HG02571 (cell line): ENCODE measurements around the gene SELENOH.

Source experiments
- ATAC-seq: cut with Tn5 transposase; IDR thresholded peaks from one replicate; pipeline ENCODE4 v1.9.1; 2021; ENCODE audit warnings: mild to moderate bottlenecking, moderate library complexity; ENCODE audit not compliant: unreplicated experiment

SELENOH gene

DNA sequence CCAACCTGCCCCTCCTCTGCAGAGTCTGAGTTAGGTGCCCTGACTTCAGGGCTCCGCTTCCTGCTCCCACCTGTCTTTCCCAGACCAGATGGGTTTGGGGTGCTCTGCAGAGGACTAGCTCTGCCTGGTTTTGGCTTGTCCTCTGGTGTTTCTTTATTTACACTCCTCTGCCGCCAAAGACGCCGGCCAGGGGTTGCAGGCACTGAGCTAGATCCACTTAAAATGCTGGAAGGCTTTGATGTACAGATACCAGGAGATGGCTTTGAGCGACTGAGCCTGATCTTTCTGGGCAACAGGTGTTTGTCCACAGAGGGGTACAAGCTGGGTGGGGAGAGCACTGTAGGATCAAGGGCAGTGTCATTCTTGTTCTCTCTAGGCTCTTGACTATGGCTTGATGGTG lies 3.9 kb downstream of the SELENOH start:
- ATAC-seq = no peak

GRCh38 chr11:57746920-57747319 lies 5.6 kb downstream of the SELENOH start:
- ATAC-seq = no peak

GRCh38 chr11:57751176-57751575 lies 9.9 kb downstream of the SELENOH start:
- no peak for ATAC-seq

- no peak for ATAC-seq
Measured at GRCh38 chr11:57751676-57752253, 10.5 kb downstream of the SELENOH start, which contains the start of gene BTBD18. TSS of gene BTBD18 (minus strand) at chr11:57751819. CDS start at chr11:57751188, 631 bp downstream.

DNA sequence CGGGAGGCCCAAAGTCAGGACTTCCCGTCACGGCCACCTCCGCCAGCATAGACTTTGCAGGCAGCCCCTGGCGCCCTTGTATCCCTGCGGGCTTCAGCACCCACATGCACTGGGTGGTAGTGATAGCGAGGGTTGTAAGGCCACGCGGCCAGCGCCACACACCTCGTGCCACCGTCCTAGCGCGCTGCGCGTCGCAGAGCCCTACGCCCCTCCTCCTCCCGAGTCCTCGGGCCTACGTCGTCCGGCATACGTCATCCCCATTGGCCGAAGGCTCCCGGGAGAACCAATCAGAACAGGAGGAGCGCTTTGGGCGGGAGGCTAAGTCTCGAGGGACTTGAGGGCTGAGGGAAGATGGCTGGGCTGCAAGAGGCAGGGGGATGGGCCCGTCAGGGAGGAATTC lies 11.7 kb downstream of the SELENOH start:
- ATAC-seq = no peak

- no peak for ATAC-seq
Measured at GRCh38 chr11:57758174-57758573, 16.9 kb downstream of the SELENOH start.

DNA sequence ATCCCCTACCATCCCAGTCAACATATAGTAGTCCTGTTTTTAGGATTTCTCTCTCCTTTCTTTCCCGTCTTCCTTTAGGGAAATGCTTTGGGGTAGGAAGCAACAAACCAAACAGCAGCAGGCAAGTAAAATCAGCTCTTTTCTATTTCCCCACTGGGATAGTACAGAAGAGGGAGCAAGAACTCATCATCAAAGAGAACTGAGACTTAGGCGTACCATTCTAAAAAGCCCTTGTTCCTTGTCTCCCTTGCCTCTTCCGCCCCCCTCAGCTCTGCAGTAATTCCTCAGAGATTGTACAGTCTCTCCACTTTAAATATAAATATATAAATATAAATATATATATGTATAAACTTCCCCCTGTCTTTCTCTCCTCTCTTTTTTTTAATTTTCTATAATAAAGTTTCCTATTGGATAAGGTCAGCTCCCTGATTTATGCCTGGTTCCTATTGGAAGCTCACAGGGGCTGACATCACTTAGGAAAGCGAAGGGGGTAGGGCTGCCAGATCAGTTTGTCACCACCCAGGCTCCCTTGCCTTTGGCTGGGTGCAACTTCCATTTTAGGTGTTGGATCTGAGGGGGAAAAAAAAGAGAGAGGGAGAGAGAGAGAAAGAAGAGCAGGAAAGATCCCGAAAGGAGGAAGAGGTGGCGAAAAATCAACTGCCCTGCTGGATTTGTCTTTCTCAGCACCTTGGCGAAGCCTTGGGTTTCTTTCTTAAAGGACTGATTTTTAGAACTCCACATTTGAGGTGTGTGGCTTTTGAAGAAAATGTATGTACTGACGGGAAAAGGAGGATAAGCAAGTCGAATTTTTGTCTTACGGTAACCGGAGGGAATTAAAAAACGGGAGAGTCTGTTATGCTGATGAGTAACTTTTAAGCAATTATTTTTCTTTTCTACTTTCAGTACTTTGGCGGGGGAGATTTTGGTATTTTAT lies 20.3 kb downstream of the SELENOH start, which contains the start of gene CTNND1:
Gene CTNND1 (plus strand): TSS at position 502 of the 934 bp plus-strand sequence. CDS start 29,677 bp downstream, outside the sequence.
- peak; percentile 93 for ATAC-seq

GRCh38 chr11:57762235-57762861 lies 21.1 kb downstream of the SELENOH start:
- no peak for ATAC-seq

GRCh38 chr11:57763568-57763967 lies 22.3 kb downstream of the SELENOH start:
- ATAC-seq = no peak

DNA sequence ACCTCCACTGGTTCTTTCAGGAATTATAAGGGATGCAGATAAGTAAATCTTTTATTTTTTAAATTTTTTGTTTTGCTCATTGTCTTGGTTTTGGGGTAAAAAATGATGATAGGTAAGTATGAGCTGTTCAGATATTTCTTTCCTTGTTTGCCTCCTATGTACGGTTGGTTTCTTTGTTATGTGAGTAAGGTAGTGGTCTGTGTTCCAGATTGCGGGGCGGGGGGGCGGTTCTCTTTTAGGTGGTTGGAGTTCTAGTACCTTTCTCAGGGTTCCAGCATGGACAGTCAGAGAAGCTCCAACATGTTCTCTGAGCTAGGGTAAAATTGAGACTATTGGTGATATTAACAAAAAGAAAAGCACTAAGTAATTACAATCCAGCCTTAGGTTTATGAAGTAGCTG lies 22.7 kb downstream of the SELENOH start:
- no peak for ATAC-seq

GRCh38 chr11:57764566-57764965 lies 23.3 kb downstream of the SELENOH start:
- no peak for ATAC-seq

- no peak for ATAC-seq
Measured at GRCh38 chr11:57764972-57765371, 23.7 kb downstream of the SELENOH start.

DNA sequence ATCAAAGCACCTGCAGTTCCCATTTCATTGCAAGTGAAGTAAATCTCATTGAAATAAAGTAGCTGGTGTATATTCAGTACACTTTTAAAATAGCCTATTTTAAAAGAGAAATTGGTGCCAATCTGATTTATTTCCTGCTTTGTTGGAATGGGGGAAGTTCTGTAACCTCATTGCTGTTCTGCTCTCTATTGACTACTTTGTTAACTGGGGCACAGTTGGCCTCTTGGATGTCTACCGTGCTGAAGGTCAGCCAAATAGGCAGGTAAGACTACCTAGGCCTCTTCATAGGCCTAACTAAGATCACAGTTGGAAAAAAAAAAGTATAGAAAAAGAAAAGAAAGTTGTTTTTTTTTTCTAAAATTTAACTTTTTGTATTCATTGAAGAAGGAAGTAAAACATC lies 29.5 kb downstream of the SELENOH start:
- ATAC-seq = no peak

DNA sequence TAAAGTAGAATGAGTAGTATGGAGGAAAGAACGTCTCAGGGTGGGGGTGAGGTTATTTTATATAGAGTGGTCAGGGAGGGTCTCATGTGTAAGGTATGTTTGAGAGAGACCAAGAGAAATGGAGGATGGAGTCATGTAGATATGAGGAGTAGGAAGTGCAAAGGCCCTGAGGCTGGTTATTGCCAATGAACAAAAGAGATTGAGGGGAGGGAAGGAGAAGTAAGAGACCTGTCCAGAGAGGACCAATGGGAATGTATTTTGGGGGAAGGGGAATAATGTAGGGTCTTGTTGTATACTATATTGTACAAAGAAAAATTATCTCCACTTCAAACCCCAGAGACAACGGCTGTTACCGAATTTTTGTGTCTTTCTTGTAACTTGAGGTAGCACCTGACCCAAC lies 30.1 kb downstream of the SELENOH start:
- no peak for ATAC-seq

DNA sequence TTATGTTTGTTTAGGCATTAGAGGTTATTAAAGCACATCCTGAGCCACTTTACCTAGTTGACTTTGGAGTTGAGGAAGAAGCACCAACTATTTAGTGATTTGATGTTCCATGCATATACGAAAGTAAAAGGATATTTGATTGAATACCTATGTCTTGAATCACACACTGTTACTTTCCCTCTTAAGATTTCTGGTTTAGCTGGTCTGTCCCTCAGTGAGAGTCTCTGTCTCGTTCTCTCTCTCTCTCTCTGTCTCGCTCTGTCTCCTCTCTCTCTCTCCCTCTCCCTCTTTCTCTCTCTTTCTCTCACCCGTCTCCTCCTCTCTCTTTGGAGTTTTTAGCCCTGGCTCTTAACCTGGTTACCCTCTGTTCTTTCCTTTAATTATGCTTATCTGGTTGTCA lies 31.3 kb downstream of the SELENOH start:
- no peak for ATAC-seq

DNA sequence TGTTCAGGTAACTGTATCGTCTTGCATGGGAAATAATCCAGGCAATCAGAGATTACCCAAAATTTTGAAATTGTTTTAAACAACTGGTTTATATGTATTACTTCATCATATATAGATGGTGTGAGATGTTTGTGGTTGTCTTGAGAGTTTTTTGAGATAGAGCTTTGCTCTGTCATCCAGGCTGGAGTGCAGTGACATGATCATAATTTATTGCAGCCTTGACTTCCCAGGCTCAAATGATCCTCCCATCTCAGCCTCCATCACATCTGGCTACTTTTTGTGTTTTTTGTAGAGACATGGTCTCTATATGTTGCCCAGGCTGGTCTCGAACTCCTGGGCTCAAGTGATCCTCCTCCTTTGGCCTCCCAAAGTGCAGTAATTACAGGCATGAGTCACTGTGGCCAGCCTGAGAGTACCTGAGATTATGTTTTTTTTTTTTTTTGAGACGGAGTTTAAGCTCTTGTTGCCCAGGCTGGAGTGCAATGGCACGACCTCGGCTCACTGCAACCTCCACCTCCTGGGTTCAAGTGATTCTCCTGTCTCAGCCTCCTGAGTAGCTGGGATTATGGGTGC lies 31.8 kb downstream of the SELENOH start:
- ATAC-seq = no peak

DNA sequence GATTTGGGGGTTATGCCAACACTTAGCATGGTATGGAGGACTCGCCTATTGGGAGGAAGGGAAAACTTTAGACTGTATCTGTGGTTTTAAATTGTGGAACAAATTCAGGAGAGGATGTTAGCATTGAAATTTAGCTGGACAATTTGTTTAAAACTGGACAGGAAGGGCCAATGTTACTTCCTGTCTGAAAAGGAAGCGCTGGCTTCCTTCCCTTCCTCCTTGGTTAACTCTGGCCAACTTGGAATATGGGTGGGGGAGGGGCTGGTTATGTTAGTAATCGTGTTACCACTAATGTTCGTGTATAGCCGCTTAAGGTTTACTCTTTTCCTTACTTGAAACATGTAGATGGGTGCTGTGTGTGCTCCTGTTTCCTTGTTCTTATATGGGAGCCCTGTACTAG lies 34.2 kb downstream of the SELENOH start:
- ATAC-seq = no peak

- ATAC-seq = no peak
Measured at GRCh38 chr11:57776031-57776521, 34.8 kb downstream of the SELENOH start.

DNA sequence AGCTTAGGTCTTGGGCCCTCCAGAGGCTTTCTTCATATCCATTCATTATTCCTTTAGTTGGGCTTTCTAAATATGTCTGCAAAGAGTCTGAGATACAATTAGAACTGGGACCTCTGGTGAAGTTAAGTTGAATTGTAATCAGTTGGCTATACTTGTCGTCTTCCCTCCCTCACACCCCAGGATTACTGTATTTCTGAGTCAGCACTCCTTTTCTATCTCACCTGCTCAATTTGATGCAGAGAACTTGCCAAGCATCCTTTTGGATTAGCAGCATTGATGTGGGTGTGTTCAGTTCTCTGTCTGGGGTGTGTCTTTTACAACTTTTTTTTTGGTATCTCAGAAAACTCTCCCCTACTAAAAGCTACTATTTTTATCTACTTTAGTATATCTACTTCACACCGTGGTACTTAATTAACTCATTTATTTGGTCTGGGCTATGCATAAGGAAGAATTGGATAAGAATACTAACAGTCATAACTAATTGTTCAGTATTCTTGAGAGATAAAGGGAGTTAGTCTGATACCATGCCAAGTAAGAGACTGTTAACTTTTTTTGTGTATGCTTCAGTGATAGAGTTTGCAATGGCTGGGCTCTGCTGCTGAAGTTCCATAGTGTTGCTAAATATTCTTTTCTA lies 35.4 kb downstream of the SELENOH start:
- no peak for ATAC-seq

GRCh38 chr11:57777969-57778317 lies 36.7 kb downstream of the SELENOH start:
- no peak for ATAC-seq
